GM12872 (cell line): ENCODE measurements around the gene HTR3C.

Source experiments
- TF ChIP-seq, protein P1 (sequence below): IDR thresholded peaks from 3 replicates; pipeline ENCODE4 v1.5.1; 2011; ENCODE audit warnings: low read depth, mild to moderate bottlenecking, low read length, moderate library complexity; ENCODE audit not compliant: insufficient read depth

The HTR3C gene

DNA sequence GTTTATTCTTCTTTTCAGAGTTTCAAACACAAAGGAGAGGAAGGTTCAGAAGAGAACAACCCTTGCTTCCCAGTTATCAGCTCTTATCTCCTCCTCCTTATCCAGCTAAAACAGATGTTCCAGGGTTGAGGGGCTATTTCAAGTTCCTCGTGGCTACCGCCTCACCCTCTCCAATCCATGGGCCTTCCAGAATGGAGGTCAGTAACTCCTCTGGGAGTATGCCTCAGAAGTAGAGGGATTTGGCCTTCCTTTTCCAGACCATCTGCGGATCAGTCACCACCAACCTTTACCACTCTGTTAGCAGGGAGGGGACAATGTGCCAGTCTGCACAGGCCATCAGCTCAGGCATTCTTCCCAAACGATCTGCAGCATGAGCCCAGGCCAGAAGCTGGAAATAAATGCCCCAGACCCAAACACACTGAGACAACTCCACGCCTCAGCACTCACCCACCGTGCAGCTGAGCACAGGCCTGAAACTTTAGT is 14.8 kb downstream of the HTR3C start:
- TF ChIP-seq, protein P1, sequence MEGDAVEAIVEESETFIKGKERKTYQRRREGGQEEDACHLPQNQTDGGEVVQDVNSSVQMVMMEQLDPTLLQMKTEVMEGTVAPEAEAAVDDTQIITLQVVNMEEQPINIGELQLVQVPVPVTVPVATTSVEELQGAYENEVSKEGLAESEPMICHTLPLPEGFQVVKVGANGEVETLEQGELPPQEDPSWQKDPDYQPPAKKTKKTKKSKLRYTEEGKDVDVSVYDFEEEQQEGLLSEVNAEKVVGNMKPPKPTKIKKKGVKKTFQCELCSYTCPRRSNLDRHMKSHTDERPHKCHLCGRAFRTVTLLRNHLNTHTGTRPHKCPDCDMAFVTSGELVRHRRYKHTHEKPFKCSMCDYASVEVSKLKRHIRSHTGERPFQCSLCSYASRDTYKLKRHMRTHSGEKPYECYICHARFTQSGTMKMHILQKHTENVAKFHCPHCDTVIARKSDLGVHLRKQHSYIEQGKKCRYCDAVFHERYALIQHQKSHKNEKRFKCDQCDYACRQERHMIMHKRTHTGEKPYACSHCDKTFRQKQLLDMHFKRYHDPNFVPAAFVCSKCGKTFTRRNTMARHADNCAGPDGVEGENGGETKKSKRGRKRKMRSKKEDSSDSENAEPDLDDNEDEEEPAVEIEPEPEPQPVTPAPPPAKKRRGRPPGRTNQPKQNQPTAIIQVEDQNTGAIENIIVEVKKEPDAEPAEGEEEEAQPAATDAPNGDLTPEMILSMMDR: no peak

DNA sequence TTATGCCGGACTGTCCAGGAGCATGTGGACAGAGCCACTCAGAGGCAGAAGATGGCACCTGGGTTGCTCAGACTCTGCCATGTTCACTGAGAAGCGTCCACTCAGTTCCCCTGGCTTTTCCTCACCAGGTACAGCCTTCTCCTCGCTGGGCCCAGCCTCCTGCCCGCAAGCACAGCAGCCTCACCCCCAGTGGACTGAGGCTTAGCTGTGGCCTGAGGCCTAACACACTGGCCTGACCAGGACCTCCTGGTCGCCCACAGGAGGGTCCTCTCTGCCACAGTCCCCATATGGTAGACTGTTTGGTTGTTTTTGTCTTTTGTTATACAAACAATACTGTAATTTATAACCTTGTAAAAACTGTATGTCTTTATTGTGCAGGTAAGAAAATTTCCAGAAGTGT is 15.5 kb downstream of the HTR3C start:
- TF ChIP-seq, protein P1: no peak

DNA sequence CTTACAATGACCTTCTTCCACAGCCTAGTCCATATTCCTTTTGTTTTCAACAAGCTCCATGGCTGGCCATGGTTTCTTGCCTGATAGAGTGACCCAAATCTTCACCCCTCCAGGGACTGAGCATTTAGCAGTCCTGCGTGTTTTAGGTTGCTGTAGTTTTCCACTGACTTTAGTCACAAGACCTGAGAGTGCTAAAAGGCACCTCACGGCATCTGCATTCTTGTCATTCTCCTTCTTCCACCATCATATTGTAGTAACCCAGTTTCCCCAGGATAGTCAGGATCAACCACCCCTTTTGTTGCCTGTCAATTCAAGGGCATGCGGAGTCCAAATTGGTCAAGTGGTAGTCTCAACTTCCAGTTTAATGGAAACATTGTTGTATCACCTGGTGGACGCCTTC is 20.8 kb downstream of the HTR3C start:
- TF ChIP-seq, protein P1: no peak

DNA sequence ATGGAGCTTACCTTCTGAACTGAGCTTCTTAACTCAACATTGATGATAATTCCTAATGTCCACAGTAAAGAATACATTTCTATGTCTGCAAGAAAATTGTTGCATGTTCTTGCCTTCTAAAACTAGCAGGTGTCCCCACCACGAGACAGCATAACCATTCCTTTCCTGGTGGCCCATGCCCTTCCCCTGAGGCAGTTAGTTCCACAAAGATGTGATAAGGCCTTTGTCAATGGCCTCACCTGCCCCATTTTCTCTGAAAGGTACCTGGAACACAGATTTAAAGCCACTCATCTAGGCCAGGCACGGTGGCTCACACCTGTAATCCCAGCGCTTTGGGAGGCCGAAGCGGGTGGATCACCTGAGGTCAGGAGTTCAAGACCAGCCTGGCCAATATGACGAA is 23.1 kb downstream of the HTR3C start:
- TF ChIP-seq, protein P1: no peak

DNA sequence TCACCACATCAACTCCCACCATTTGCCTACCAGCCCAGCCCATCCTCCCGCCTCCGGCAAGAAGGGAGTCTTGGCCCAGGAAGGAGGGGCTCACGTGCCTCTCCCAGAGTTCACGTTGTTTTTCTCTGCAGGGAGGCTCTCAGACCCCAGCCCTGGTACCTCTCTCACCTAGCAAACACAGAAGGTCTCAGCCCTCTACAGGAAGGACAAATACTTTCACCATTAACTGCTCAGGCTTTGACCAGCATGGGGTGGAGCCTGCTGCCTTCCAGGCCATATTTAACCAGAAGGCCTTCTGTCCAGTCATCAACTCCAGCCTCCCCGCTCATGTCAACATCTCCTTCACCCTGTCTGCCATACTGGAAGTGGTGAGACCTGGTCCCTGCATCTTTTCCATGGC is 25.0 kb downstream of the HTR3C start:
- TF ChIP-seq, protein P1: no peak

DNA sequence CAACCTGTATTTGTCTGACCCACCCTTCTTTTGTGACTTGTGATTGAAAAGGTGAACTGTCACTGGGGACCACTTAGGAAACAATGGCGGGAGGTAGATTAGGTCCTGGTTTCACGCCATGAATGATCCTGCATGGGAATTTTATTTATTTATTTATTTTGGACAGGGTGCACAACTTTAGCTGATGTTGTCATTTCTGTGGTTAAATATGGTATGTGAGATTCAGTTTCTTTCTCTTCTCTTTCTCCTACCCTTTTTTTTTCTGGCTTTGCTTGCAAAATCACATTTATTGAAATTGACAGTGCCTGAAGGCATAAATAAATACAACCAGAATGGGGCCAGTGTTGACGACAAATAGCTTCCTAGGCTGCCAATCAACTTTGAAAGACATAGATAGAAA is 26.0 kb downstream of the HTR3C start:
- TF ChIP-seq, protein P1: no peak

DNA sequence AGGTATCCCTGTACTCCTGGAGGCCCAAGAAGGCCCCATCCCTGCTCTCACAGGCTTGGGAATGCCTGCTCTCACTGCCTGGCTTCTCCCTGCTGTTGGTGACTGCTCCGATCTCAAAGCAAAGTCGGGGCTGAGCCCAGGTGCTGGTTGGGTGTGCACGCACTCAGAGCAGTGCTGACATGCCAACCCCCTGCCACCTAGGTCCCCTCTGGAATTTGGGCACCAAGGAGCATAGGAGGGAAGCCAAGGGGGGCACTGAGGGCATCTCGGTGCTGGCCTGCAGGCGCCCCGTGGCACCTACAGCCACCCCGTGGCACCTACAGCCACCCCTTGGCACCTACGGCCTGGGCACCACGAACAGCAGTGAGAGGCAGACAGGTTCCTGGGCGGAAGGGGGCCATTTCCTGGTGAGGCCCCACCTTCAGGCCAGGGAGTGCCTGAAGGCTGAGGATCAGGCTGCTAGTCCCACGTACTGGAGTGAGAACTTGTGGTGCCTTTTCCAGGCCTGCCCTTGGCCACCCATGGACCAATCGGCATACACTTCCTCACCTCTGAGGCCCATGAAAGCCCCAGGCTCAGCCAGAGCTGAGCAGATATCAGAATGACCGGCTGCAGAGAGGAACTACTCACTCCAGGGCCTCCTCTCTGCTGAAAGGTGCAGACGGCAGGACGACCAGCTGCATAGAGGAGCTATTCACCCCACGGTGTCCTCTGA is 28.4 kb downstream of the HTR3C start:
- TF ChIP-seq, protein P1: no peak
